OCI-LY1 (cell line): ENCODE data around the gene IGIP.

Experiments
- H2AFZ ChIP-seq: fragments of 200-600 bp; sonication (generic), shearing (Covaris generic); 2 replicates; pipeline ENCODE4 v1.6.0; 2014; ENCODE audit warnings: antibody characterized with exemption, mild to moderate bottlenecking, low read length
- H3F3A ChIP-seq: fragments of 200-600 bp; sonication (generic), shearing (Covaris generic); 2 replicates; pipeline ENCODE4 v1.6.0; 2014; ENCODE audit warnings: mild to moderate bottlenecking, antibody characterized with exemption, low read length, moderate library complexity; ENCODE audit not compliant: insufficient read depth
- H3K27ac ChIP-seq: fragments of 200-600 bp; sonication (generic); 2 replicates; pipeline ENCODE4 v1.5.1; 2014; ENCODE audit warnings: low read length, mixed run types, mild to moderate bottlenecking, low read depth; ENCODE audit not compliant: poor library complexity, severe bottlenecking
- H3K27me3 ChIP-seq: fragments of 200-600 bp; sonication (generic); 2 replicates; pipeline ENCODE4 v1.6.0; 2014; ENCODE audit warnings: antibody characterized with exemption, mild to moderate bottlenecking, low read length, moderate library complexity; ENCODE audit not compliant: insufficient read depth
- H3K36me3 ChIP-seq: fragments of 200-600 bp; sonication (generic); 2 replicates; pipeline ENCODE4 v1.6.1; 2014; ENCODE audit warnings: mild to moderate bottlenecking, antibody characterized with exemption, low read length, moderate library complexity, mixed read lengths; ENCODE audit not compliant: insufficient read depth
- H3K4me1 ChIP-seq: fragments of 200-600 bp; sonication (generic); 2 replicates; pipeline ENCODE4 v1.5.1; 2014; ENCODE audit warnings: mild to moderate bottlenecking, low read length, moderate library complexity; ENCODE audit not compliant: insufficient read depth, severe bottlenecking
- H3K4me2 ChIP-seq: fragments of 200-600 bp; sonication (generic), shearing (Covaris generic); 2 replicates; pipeline ENCODE4 v1.6.1; 2014; ENCODE audit warnings: low read length
- H3K4me3 ChIP-seq: fragments of 200-600 bp; sonication (generic); 2 replicates; pipeline ENCODE4 v1.5.1; 2014; ENCODE audit warnings: low read length, low read depth, mild to moderate bottlenecking, mixed read lengths; ENCODE audit not compliant: poor library complexity, severe bottlenecking
- H3K79me2 ChIP-seq: fragments of 200-600 bp; shearing (Covaris generic); 2 replicates; pipeline ENCODE4 v1.6.1; 2016; ENCODE audit warnings: mixed run types, low read length, mixed read lengths; ENCODE audit not compliant: insufficient read depth
- H3K9ac ChIP-seq: fragments of 200-600 bp; sonication (generic), shearing (Covaris generic); 2 replicates; pipeline ENCODE4 v1.6.1; 2014; ENCODE audit warnings: mild to moderate bottlenecking, low read length, mixed read lengths
- H3K9me2 ChIP-seq: fragments of 200-600 bp; sonication (generic), shearing (Covaris generic); 2 replicates; pipeline ENCODE4 v1.6.1; 2014; ENCODE audit warnings: low read depth, mild to moderate bottlenecking, low read length, mixed read lengths
- H3K9me3 ChIP-seq: fragments of 200-600 bp; shearing (Covaris generic); 2 replicates; pipeline ENCODE4 v1.6.1; 2014; ENCODE audit warnings: low read length, mixed read lengths
- H4K20me1 ChIP-seq: fragments of 200-600 bp; sonication (generic), shearing (Covaris generic); 2 replicates; pipeline ENCODE4 v1.6.0; 2016; ENCODE audit warnings: mild to moderate bottlenecking, low read length; ENCODE audit not compliant: insufficient read depth
- EZH2 ChIP-seq: fragments of 200-600 bp; sonication (generic), shearing (Covaris generic); IDR thresholded peaks from 2 replicates; pipeline ENCODE4 v1.8.0; 2017; ENCODE audit warnings: borderline replicate concordance, mixed run types, mild to moderate bottlenecking, antibody characterized with exemption, low read length, moderate library complexity, mixed read lengths
- TF ChIP-seq, protein P1 (sequence below): fragments of 200-600 bp; sonication (generic), shearing (Covaris generic); IDR thresholded peaks from 2 replicates; pipeline ENCODE4 v1.5.1; 2017; ENCODE audit warnings: mild to moderate bottlenecking, antibody characterized with exemption, low read length, moderate library complexity, mixed read lengths

The IGIP gene

DNA sequence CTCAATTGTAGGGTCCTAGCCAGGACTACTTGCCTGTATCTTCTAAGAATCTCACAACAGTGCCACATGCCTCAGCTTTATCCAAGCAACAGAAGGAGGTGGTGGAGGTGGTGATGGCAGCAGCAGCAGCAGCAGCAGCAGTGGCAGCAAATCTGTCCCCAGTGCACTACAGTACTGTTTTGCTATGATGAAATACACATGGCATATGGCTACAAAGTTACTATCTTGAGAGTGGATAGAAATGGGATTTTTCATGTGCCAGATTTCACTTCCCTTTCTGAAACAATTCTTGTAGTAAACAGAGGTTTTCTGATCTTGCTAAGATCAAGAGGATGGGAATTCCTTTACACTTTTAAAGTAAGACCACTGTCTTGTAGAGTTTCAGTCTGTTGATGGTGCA is 41.2 kb downstream of the IGIP start:
- Histone ChIP-seq H3K4me3 (no peak overlapping the region), H3K27ac (no peak overlapping the region), H3K9ac (no peak overlapping the region), H3K9me3 (no peaks in the 10 kb centered on the region), H3K4me1 (no peaks in the 10 kb centered on the region), H3K4me2 (no peak overlapping the region), H3F3A (no peaks in the 10 kb centered on the region), H3K36me3 (no peaks in the 10 kb centered on the region), H3K27me3 (peaks cover 6% of the 10 kb centered on the region; the same call in 1 of the 2 replicates), H3K9me2 (no peaks in the 10 kb centered on the region), H2AFZ (no peak overlapping the region), H3K79me2 (no peaks in the 10 kb centered on the region), H4K20me1 (no peaks in the 10 kb centered on the region)
- TF ChIP-seq, protein P1, sequence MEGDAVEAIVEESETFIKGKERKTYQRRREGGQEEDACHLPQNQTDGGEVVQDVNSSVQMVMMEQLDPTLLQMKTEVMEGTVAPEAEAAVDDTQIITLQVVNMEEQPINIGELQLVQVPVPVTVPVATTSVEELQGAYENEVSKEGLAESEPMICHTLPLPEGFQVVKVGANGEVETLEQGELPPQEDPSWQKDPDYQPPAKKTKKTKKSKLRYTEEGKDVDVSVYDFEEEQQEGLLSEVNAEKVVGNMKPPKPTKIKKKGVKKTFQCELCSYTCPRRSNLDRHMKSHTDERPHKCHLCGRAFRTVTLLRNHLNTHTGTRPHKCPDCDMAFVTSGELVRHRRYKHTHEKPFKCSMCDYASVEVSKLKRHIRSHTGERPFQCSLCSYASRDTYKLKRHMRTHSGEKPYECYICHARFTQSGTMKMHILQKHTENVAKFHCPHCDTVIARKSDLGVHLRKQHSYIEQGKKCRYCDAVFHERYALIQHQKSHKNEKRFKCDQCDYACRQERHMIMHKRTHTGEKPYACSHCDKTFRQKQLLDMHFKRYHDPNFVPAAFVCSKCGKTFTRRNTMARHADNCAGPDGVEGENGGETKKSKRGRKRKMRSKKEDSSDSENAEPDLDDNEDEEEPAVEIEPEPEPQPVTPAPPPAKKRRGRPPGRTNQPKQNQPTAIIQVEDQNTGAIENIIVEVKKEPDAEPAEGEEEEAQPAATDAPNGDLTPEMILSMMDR: no peak
- no peak for TF ChIP-seq EZH2

DNA sequence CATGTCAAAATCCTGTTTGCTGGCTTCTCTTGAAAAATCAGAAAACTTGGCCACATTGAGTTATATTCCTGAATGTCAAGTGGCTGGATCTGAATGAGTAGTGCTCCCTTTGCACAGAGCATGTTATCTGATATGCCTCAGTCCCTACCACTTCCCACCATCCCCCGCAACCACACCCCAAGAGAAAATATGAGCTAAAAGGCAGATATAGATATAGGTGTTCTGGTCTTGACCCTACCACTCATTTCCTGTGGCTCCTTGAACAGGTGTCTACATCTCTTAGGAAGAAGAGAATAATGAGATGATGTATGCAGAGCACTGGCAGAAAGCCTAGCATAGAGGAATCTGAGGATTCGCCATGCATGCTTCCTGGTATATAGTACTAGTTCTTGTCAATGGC is 42.6 kb downstream of the IGIP start:
- H3K4me1 ChIP-seq: no peaks in the 10 kb centered on the region
- H3K4me3 ChIP-seq: no peak overlapping the region
- H3K9me3 ChIP-seq: no peaks in the 10 kb centered on the region
- H3K79me2 ChIP-seq: no peaks in the 10 kb centered on the region
- no peaks in the 10 kb centered on the region for H4K20me1 ChIP-seq
- H3K27me3 ChIP-seq: no peaks in the 10 kb centered on the region
- no peaks in the 10 kb centered on the region for H3K9me2 ChIP-seq
- no peak overlapping the region for H3K9ac ChIP-seq
- no peak overlapping the region for H3K4me2 ChIP-seq
- H2AFZ ChIP-seq: no peak overlapping the region
- no peak overlapping the region for H3K27ac ChIP-seq
- H3K36me3 ChIP-seq: no peaks in the 10 kb centered on the region
- no peaks in the 10 kb centered on the region for H3F3A ChIP-seq
- TF ChIP-seq, protein P1: no peak
- no peak for TF ChIP-seq EZH2

DNA sequence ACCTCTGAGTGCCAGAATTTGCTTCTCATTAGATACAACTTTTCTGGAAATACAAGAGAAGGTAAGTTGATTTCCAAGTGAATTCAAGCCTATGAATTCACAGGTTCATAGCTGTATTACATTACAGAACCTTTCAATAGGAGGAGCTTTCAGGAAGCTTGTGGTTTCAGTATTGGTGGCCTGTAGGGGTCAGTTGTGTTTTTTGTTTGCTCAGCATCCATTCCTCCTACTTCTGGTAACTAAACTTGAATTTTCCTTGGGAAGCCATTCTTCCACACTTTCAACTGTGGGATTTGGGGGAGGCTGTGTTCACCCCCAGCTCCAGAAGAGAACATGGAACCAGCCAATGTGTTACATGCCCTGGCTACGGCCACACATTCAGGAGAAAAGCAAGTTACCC is 43.7 kb downstream of the IGIP start:
- Histone ChIP-seq H3K79me2 (no peaks in the 10 kb centered on the region), H3K9ac (no peak overlapping the region), H2AFZ (no peak overlapping the region), H3K4me2 (no peak overlapping the region), H3K36me3 (no peaks in the 10 kb centered on the region), H4K20me1 (no peaks in the 10 kb centered on the region), H3K9me2 (no peaks in the 10 kb centered on the region), H3K4me1 (peaks cover 2% of the 10 kb centered on the region), H3K4me3 (no peak overlapping the region), H3K27ac (no peak overlapping the region), H3K27me3 (no peaks in the 10 kb centered on the region), H3F3A (no peaks in the 10 kb centered on the region), H3K9me3 (no peaks in the 10 kb centered on the region)
- TF ChIP-seq, protein P1: peak; percentile 26; the same call in 1 of the 2 replicates
- no peak for TF ChIP-seq EZH2
